H9 (cell line): ENCODE measurements around the gene RNF175. TPM values are rescaled to one million over a fixed set of nuclear protein-coding genes. Genes with fewer than 3 reads are reported as not detected.

Experiments used
- DNase-seq: peaks from one replicate; pipeline ENCODE4 v3.0.0-alpha.2; 2017
- H2AFZ ChIP-seq: one replicate; pipeline ENCODE4 v1.6.1; 2013; ENCODE audit warnings: mild to moderate bottlenecking, low read length, control low read depth, moderate library complexity
- H2AK5ac ChIP-seq: 2 replicates; pipeline ENCODE4 v1.6.1; 2013; ENCODE audit warnings: low read length, control low read depth, mixed read lengths; ENCODE audit not compliant: insufficient read length
- H2BK120ac ChIP-seq: one replicate; pipeline ENCODE4 v1.6.1; 2013; ENCODE audit warnings: low read depth, mild to moderate bottlenecking, low read length, control low read depth, inconsistent platforms; ENCODE audit not compliant: poor library complexity, severe bottlenecking
- H2BK12ac ChIP-seq: 2 replicates; pipeline ENCODE4 v1.6.1; 2013; ENCODE audit warnings: low read length, control low read depth, mixed read lengths, low read depth; ENCODE audit not compliant: insufficient read length
- H2BK15ac ChIP-seq: 2 replicates; pipeline ENCODE4 v1.6.1; 2013; ENCODE audit warnings: low read depth, low read length, control low read depth
- H2BK20ac ChIP-seq: one replicate; pipeline ENCODE4 v1.6.1; 2013; ENCODE audit warnings: low read depth, mild to moderate bottlenecking, low read length, control low read depth, inconsistent platforms; ENCODE audit not compliant: poor library complexity, severe bottlenecking
- H2BK5ac ChIP-seq: 2 replicates; pipeline ENCODE4 v1.6.1; 2013; ENCODE audit warnings: low read length, control low read depth, mixed read lengths; ENCODE audit not compliant: insufficient read length
- H3K14ac ChIP-seq: 2 replicates; pipeline ENCODE4 v1.6.1; 2013; ENCODE audit warnings: low read length, control low read depth; ENCODE audit not compliant: insufficient read depth
- H3K18ac ChIP-seq: 2 replicates; pipeline ENCODE4 v1.6.1; 2013; ENCODE audit warnings: low read depth, mild to moderate bottlenecking, mixed read lengths, low read length, control low read depth; ENCODE audit not compliant: insufficient read length
- H3K23ac ChIP-seq: 2 replicates; pipeline ENCODE4 v1.6.1; 2013; ENCODE audit warnings: low read length, control low read depth, mixed read lengths, low read depth; ENCODE audit not compliant: insufficient read length
- H3K23me2 ChIP-seq: 2 replicates; pipeline ENCODE4 v1.6.1; 2013; ENCODE audit warnings: low read depth, mild to moderate bottlenecking, mixed read lengths, low read length, control low read depth; ENCODE audit not compliant: insufficient read length, poor library complexity, severe bottlenecking
- H3K27ac ChIP-seq: 2 replicates; pipeline ENCODE4 v1.5.1; 2013; ENCODE audit warnings: low read length, control low read depth, mixed read lengths, low read depth; ENCODE audit not compliant: insufficient read length
- H3K27me3 ChIP-seq: 2 replicates; pipeline ENCODE4 v1.6.1; 2013; ENCODE audit warnings: low read length, control low read depth, inconsistent platforms; ENCODE audit not compliant: insufficient read depth
- H3K4ac ChIP-seq: 2 replicates; pipeline ENCODE4 v1.6.1; 2013; ENCODE audit warnings: low read depth, mild to moderate bottlenecking, control low read depth, inconsistent platforms, low read length, moderate library complexity
- H3K4me1 ChIP-seq: 2 replicates; pipeline ENCODE4 v1.6.1; 2013; ENCODE audit warnings: low read length, control low read depth, inconsistent platforms; ENCODE audit not compliant: insufficient read depth
- H3K4me2 ChIP-seq: 2 replicates; pipeline ENCODE4 v1.6.1; 2013; ENCODE audit warnings: low read length, control low read depth, mixed read lengths; ENCODE audit not compliant: insufficient read length, insufficient read depth
- H3K56ac ChIP-seq: 2 replicates; pipeline ENCODE4 v1.6.1; 2013; ENCODE audit warnings: low read depth, mild to moderate bottlenecking, mixed read lengths, low read length, control low read depth; ENCODE audit not compliant: insufficient read length
- H3K79me1 ChIP-seq: 2 replicates; pipeline ENCODE4 v1.6.1; 2013; ENCODE audit warnings: low read depth, mild to moderate bottlenecking, moderate library complexity, low read length, control low read depth, inconsistent platforms; ENCODE audit not compliant: insufficient read depth, poor library complexity, severe bottlenecking
- H3K79me2 ChIP-seq: 2 replicates; pipeline ENCODE4 v1.6.1; 2013; ENCODE audit warnings: low read length, control low read depth, inconsistent platforms; ENCODE audit not compliant: insufficient read depth
- H3K9ac ChIP-seq: 2 replicates; pipeline ENCODE4 v1.6.1; 2013; ENCODE audit warnings: low read length, control low read depth, mixed read lengths; ENCODE audit not compliant: insufficient read length; ENCODE audit errors: extremely low read depth
- H3K9me3 ChIP-seq: one replicate; pipeline ENCODE4 v1.6.1; 2013; ENCODE audit warnings: low read depth, low read length, inconsistent platforms; ENCODE audit not compliant: control insufficient read depth
- H3T11ph ChIP-seq: one replicate; pipeline ENCODE4 v1.6.1; 2013; ENCODE audit warnings: mild to moderate bottlenecking, low read length, control low read depth, inconsistent platforms
- H4K20me1 ChIP-seq: one replicate; pipeline ENCODE4 v1.6.1; 2013; ENCODE audit not compliant: control insufficient read depth, insufficient read length, insufficient read depth
- H4K5ac ChIP-seq: 2 replicates; pipeline ENCODE4 v1.6.1; 2013; ENCODE audit warnings: low read depth, mild to moderate bottlenecking, mixed read lengths, low read length, control low read depth; ENCODE audit not compliant: insufficient read length
- H4K8ac ChIP-seq: replicated peaks from 2 replicates; pipeline ENCODE4 v1.6.1; 2013; ENCODE audit warnings: low read length, control low read depth, mixed read lengths, low read depth; ENCODE audit not compliant: insufficient read length
- H4K91ac ChIP-seq: 2 replicates; pipeline ENCODE4 v1.6.1; 2013; ENCODE audit warnings: low read depth, mild to moderate bottlenecking, moderate library complexity, mixed read lengths, low read length, control low read depth; ENCODE audit not compliant: insufficient read length
- H3K27ac Mint-ChIP-seq, 3 experiments: 2 replicates in 2 of 3; 3 replicates in 1 of 3; pipeline ENCODE4 v1.8.0; 2020 to 2021; ENCODE audit warnings: mixed read lengths in 3 of 3, mild to moderate bottlenecking in 1 of 3, moderate library complexity in 1 of 3
- H3K27me3 Mint-ChIP-seq: 2 replicates; pipeline ENCODE4 v1.8.0; 2021; ENCODE audit warnings: low read depth, mild to moderate bottlenecking, moderate library complexity, mixed read lengths
- H3K36me3 Mint-ChIP-seq, 3 experiments: 2 replicates in 2 of 3; 3 replicates in 1 of 3; pipeline ENCODE4 v1.8.0; 2020 to 2021; ENCODE audit warnings: low read depth in 3 of 3, mixed read lengths in 3 of 3; ENCODE audit not compliant: insufficient read depth in 1 of 3
- H3K4me1 Mint-ChIP-seq, 2 experiments: 2 replicates each; pipeline ENCODE4 v1.8.0; 2020; ENCODE audit warnings: mixed read lengths in 2 of 2
- H3K4me3 Mint-ChIP-seq, 2 experiments: 2 replicates in 1 of 2; 3 replicates in 1 of 2; pipeline ENCODE4 v1.8.0; 2020 to 2021; ENCODE audit warnings: mild to moderate bottlenecking in 2 of 2, mixed read lengths in 2 of 2, moderate library complexity in 1 of 2
- H3K9me3 Mint-ChIP-seq, 2 experiments: 2 replicates in 1 of 2; 3 replicates in 1 of 2; pipeline ENCODE4 v1.8.0; 2020; ENCODE audit warnings: mild to moderate bottlenecking in 2 of 2, mixed read lengths in 2 of 2, moderate library complexity in 1 of 2
- CTCF ChIP-seq: fragments of 200-600 bp; sonication (generic); conservative IDR thresholded peaks from 3 replicates; pipeline ENCODE4 v1.8.0; 2021; ENCODE audit warnings: antibody characterized with exemption, mild to moderate bottlenecking
- WGBS: extraction: QIAGEN DNeasy Blood & Tissue Kit; methylation state at CpG from one replicate; pipeline ENCODE4 v1.1.7; 2013; ENCODE audit warnings: missing lambda C conversion rate, low lambda C conversion rate, mixed read lengths; ENCODE audit not compliant: insufficient read length; ENCODE audit errors: extremely low coverage; 5-methylcytosine and 5-hydroxymethylcytosine counted together
- total RNA-seq: library from RNA; stranded (reverse); gene quantifications from 2 replicates; pipeline ENCODE4 v1.2.1, GENCODE V29; 2021

Gene RNF175
- total RNA-seq, 1 experiment from 2014 or later, result 4.3 TPM

GRCh38 chr4:153755186-153755585 is 4.6 kb downstream of the RNF175 start:
- Histone ChIP-seq H3K23ac (no peak overlapping the region), H3K79me1 (no peaks in the 10 kb centered on the region), H2AFZ (no peak overlapping the region), H3K23me2 (peaks cover 8% of the 10 kb centered on the region), H3K56ac (no peak overlapping the region), H2AK5ac (no peak overlapping the region), H3K4me1 (peaks cover 10% of the 10 kb centered on the region), H4K8ac (no peak overlapping the region), H3T11ph (no peak overlapping the region), H3K4me2 (no peak overlapping the region), H3K18ac (no peak overlapping the region), H2BK5ac (no peak overlapping the region), H2BK20ac (no peak overlapping the region), H4K91ac (no peak overlapping the region), H3K27ac (no peak overlapping the region), H3K27me3 (no peaks in the 10 kb centered on the region), H2BK120ac (no peak overlapping the region), H3K79me2 (no peaks in the 10 kb centered on the region), H3K9me3 (no peaks in the 10 kb centered on the region), H3K14ac (no peak overlapping the region), H2BK15ac (no peak overlapping the region), H2BK12ac (no peak overlapping the region), H4K20me1 (no peaks in the 10 kb centered on the region), H4K5ac (no peak overlapping the region), H3K9ac (no peak overlapping the region), H3K4ac (no peak overlapping the region)
- peaks cover 0 to 3% of the 10 kb centered on the region in 2 experiments; a peak in 2 of 5 replicates for H3K9me3 Mint-ChIP-seq
- no peak for TF ChIP-seq CTCF
- no CpG with 5 or more reads among the region's 2 CpGs for WGBS
- no peak for DNase-seq
- H3K27ac Mint-ChIP-seq, result no peak overlapping the region
- peaks cover 33% of the 10 kb centered on the region for H3K27me3 Mint-ChIP-seq
- H3K4me3 Mint-ChIP-seq, result no peak overlapping the region
- H3K4me1 Mint-ChIP-seq, result peaks cover 22 to 23% of the 10 kb centered on the region in 2 experiments
- peaks cover 8 to 19% (median 12%) of the 10 kb centered on the region in 3 experiments for H3K36me3 Mint-ChIP-seq
